Measurements from ENCODE around the gene NAXD. TPM values are rescaled to one million over a fixed set of nuclear protein-coding genes. Genes with fewer than 3 reads are reported as not detected.
"Not testable (repeated sequence)": the region's sequence is repeated elsewhere in the genome, so short reads cannot be mapped to it uniquely, and the experiment has no call there.

Gene NAXD
- 37.0 TPM for polyA plus RNA-seq
- long read RNA-seq, donor 1, result 0 reads
- long read RNA-seq, donor 2, partial matches to known transcripts, result 0 of 6 reads
- long read RNA-seq, donor 2, other reads (novel, unspliced or antisense), result 6 of 6 reads
- long read RNA-seq, donor 3, result 0 reads
- long read RNA-seq, donor 4, result 0 reads
- long read RNA-seq, donor 5, partial matches to known transcripts, result 0 of 7 reads
- long read RNA-seq, donor 5, other reads (novel, unspliced or antisense), result 6 of 7 reads
- long read RNA-seq, donor 6, partial matches to known transcripts, result 0 of 6 reads
- long read RNA-seq, donor 6, other reads (novel, unspliced or antisense), result 5 of 6 reads
- long read RNA-seq, donor 7, partial matches to known transcripts, result 0 of 1 reads
- long read RNA-seq, donor 7, other reads (novel, unspliced or antisense), result 0 of 1 reads
- long read RNA-seq, donor 8, partial matches to known transcripts, result 91 of 102 reads
- long read RNA-seq, donor 8, other reads (novel, unspliced or antisense), result 11 of 102 reads
- long read RNA-seq, donor 9, partial matches to known transcripts, result 20 of 34 reads
- long read RNA-seq, donor 9, other reads (novel, unspliced or antisense), result 13 of 34 reads
- long read RNA-seq, donor 10, partial matches to known transcripts, result 0 of 13 reads
- long read RNA-seq, donor 10, other reads (novel, unspliced or antisense), result 13 of 13 reads
- long read RNA-seq, donor 11, partial matches to known transcripts, result 0 of 2 reads
- long read RNA-seq, donor 11, other reads (novel, unspliced or antisense), result 0 of 2 reads

DNA sequence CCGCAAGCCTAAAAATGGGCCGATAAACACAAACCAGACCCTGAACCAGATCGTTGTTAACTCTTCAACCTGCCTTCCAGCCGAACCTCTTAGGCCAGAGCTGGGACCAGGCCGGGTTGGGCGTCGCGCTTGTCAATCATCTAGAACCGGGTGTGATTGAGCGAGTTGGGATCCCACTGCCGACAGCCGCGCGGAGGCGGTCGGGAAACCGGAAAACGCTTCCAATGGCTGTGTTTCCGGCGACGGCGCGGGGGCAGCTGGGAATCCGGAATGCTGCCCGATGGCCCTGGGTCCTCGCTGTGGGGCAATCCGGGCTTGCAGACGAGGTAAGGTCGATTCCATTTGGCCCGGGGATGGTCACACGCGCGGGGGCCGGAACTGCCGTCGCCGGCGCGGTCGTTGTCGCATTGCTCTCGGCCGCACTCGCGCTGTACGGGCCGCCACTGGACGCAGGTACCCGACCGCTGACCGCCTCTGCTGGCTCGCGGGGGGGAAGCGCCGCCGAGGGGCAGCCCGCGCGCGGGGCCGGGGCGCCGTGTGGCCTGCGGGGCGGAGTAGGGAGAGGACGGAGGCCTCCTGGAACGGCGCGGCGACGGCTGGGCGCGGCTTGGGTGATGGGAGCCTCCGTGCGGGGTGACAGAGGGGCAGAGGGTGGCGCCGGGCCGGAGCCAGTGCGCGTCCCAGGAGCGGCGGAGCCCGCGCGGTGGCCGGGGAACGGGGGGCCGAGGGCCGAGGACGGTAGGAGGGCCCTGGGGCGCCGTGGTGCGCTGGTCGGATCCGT is at the start of gene NAXD:
TSS of gene NAXD (plus strand) at position 224 of the 781 bp plus-strand sequence. CDS start at position 281, 57 bp downstream.
- peak; percentile 91 to 96 for DNase-seq
- no peaks in the 10 kb centered on the region for H3K36me3 ChIP-seq (ENCODE audit: control insufficient read depth, insufficient read depth, low read length)
- no peaks in the 10 kb centered on the region for H3K27me3 ChIP-seq (ENCODE audit: control insufficient read depth, insufficient read depth, low read length)
- H3K4me1 ChIP-seq (ENCODE audit: control insufficient read depth, insufficient read depth, low read length), result peaks cover 11% of the 10 kb centered on the region
- H3K9me3 ChIP-seq (ENCODE audit: control insufficient read depth, low read depth, low read length), result peaks cover 5% of the 10 kb centered on the region
- H3K27ac ChIP-seq (ENCODE audit: low read length), result peak within 1 kb of the TSS; percentile 85
- H3K4me3 ChIP-seq (ENCODE audit: low read length), result peak within 1 kb of the TSS; percentile 74
- no CpG with 5 or more reads among the region's 95 CpGs for WGBS (ENCODE audit: insufficient coverage, low lambda C conversion rate)

DNA sequence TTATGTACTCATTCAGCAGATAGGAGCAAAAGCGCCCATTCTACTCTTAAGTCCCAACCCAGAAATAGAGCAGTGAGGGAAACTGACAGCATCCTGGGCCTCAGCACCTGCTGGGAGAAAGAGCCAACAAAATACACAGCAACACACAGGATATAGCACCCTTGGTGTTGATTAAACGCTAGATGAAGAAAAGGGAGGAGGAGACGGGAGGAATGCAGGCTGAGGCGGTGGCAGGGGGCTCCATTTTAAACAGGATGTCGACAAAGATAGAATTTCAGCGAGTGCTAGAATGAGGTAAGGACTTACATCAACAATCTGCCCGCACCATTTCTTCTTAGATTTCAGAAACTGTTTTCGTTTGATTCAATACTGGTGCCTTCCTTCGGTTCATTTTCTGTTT is 49.2 kb upstream of the NAXD start:
- Histone ChIP-seq H3K27me3 (ENCODE audit: control insufficient read depth, insufficient read depth, low read length) (no peaks in the 10 kb centered on the region), H3K36me3 (ENCODE audit: control insufficient read depth, insufficient read depth, low read length) (no peaks in the 10 kb centered on the region), H3K4me1 (ENCODE audit: control insufficient read depth, insufficient read depth, low read length) (peaks cover 19% of the 10 kb centered on the region), H3K4me3 (ENCODE audit: low read length) (no peak overlapping the region), H3K27ac (ENCODE audit: low read length) (no peak overlapping the region), H3K9me3 (ENCODE audit: control insufficient read depth, low read depth, low read length) (no peaks in the 10 kb centered on the region)
- 76% methylated on average over 7 of the region's 9 CpGs for WGBS (ENCODE audit: insufficient coverage, low lambda C conversion rate)
- DNase-seq, result no peak

DNA sequence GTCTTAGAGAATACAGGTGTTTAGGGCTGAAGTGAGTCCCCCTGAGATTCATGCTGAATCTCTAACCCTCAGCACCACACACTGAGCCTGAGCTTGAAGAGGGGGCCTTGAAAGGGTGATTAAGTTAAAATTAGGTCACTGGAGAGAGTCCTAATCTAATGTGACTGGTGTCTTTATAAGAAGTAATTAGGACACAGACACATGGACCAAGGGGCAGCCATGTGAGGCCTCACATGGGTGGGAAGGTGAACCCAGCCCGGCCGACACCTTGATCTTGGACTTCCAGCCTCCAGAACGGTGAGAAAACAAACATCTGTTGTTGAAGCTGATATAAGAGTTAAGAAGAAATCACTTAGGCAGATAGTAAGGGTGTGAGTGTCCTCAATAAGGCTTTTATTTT is 46.7 kb upstream of the NAXD start:
- no peak overlapping the region for H3K4me3 ChIP-seq (ENCODE audit: low read length)
- H3K27ac ChIP-seq (ENCODE audit: low read length), result no peak overlapping the region
- no CpG with 5 or more reads among the region's 3 CpGs for WGBS (ENCODE audit: insufficient coverage, low lambda C conversion rate)
- no peak for DNase-seq
- peaks cover 19% of the 10 kb centered on the region for H3K4me1 ChIP-seq (ENCODE audit: control insufficient read depth, insufficient read depth, low read length)
- H3K27me3 ChIP-seq (ENCODE audit: control insufficient read depth, insufficient read depth, low read length), result no peaks in the 10 kb centered on the region
- no peaks in the 10 kb centered on the region for H3K9me3 ChIP-seq (ENCODE audit: control insufficient read depth, low read depth, low read length)
- H3K36me3 ChIP-seq (ENCODE audit: control insufficient read depth, insufficient read depth, low read length), result no peaks in the 10 kb centered on the region

DNA sequence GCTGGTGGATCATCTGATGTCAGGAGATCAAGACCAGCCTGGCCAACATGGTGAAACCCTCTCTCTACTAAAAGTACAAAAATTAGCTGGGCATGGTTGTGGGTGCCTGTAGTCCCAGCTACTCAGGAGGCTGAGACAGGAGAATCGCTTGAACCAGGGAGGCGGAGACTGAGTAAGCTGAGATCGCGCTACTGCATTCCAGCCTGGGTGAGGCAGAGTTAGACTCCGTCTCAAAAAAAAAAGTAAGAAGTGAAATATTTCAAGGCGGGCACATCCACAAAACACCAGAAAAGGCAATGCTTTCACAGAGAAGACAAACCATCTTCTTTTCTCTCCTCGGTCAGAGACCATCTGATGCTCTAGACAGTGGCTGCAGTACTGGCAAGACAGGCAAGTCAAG is 45.4 kb upstream of the NAXD start:
- not testable (repeated sequence) for H3K9me3 ChIP-seq (ENCODE audit: control insufficient read depth, low read depth, low read length); H3K27me3 ChIP-seq (ENCODE audit: control insufficient read depth, insufficient read depth, low read length); H3K4me3 ChIP-seq (ENCODE audit: low read length); H3K27ac ChIP-seq (ENCODE audit: low read length); DNase-seq; H3K36me3 ChIP-seq (ENCODE audit: control insufficient read depth, insufficient read depth, low read length)
- H3K4me1 ChIP-seq (ENCODE audit: control insufficient read depth, insufficient read depth, low read length), result peaks cover 19% of the 10 kb centered on the region
- 93% methylated on average over 3 of the region's 7 CpGs for WGBS (ENCODE audit: insufficient coverage, low lambda C conversion rate)

DNA sequence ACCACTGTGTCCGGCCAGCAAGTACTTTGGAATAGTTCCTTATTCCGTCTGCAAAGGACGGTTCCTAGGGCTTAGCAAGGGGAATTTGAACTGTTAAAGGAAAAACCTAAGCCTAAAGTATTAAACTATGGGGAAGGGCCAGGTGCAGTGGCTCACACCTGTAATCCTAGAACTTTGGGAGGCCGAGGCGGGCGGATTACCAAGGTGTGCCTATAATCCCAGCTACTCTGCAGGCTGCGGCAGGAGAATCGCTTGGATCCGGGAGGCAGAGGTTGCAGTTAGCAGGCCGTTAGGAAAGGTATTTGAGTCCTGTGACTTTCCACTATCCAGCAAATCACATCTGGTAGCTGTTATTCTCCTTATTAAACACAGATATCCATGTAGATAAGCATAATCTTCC is 44.5 kb upstream of the NAXD start:
- H3K27me3 ChIP-seq (ENCODE audit: control insufficient read depth, insufficient read depth, low read length), result no peaks in the 10 kb centered on the region
- no peak for DNase-seq
- H3K36me3 ChIP-seq (ENCODE audit: control insufficient read depth, insufficient read depth, low read length), result no peaks in the 10 kb centered on the region
- H3K9me3 ChIP-seq (ENCODE audit: control insufficient read depth, low read depth, low read length), result no peaks in the 10 kb centered on the region
- H3K4me3 ChIP-seq (ENCODE audit: low read length), result no peak overlapping the region
- H3K4me1 ChIP-seq (ENCODE audit: control insufficient read depth, insufficient read depth, low read length), result peaks cover 20% of the 10 kb centered on the region
- no peak overlapping the region for H3K27ac ChIP-seq (ENCODE audit: low read length)
- no CpG with 5 or more reads among the region's 10 CpGs for WGBS (ENCODE audit: insufficient coverage, low lambda C conversion rate)

DNA sequence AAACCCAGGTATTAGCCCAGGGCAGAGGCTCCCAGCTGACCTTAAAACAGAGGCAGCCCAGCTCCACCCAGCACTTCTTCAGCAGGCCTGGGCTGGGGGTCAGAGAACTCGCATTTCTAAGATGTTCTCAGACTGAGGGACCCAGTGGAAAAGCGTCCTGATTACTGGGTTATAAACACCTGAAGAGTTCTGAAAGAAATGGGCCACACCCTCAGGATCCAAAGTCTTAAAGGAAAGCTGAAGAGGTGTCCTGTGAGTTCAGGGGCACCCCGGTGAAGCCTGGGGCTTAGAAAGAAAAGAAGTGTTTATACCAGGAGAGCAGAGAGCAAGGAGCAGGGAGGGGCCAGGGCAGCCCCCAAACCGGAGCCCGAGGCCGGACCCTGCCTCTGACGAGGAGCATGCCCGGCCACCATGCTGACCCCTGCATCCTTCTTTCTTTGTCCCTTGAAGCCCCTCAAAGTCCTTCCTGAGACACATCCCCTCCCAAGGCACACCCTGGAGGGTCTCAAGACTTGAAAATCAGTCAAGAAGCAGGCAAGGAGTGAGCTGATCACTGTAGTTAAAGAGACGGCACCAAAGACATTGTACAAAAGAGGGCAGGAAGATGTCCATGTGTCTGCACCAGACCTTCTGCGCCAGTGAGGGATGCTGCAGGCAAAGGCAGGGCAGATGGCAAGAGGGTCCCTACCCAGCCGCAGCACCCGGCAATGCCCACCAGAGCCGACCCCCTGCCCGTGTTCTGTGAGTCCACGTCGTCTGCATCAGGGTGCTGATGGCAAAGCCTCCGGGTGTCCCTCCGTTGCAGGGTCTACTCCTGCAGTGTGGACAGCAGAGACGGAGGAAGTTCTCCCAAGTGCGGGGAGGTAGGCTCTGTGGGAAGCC is 43.2 kb upstream of the NAXD start:
- Histone ChIP-seq H3K9me3 (ENCODE audit: control insufficient read depth, low read depth, low read length) (no peaks in the 10 kb centered on the region), H3K27ac (ENCODE audit: low read length) (peak overlapping the region; percentile 61), H3K4me1 (ENCODE audit: control insufficient read depth, insufficient read depth, low read length) (peaks cover 22% of the 10 kb centered on the region), H3K4me3 (ENCODE audit: low read length) (no peak overlapping the region), H3K36me3 (ENCODE audit: control insufficient read depth, insufficient read depth, low read length) (no peaks in the 10 kb centered on the region), H3K27me3 (ENCODE audit: control insufficient read depth, insufficient read depth, low read length) (no peaks in the 10 kb centered on the region)
- peak; percentile 68 to 88 for DNase-seq
- WGBS (ENCODE audit: insufficient coverage, low lambda C conversion rate), result no CpG with 5 or more reads among the region's 20 CpGs

DNA sequence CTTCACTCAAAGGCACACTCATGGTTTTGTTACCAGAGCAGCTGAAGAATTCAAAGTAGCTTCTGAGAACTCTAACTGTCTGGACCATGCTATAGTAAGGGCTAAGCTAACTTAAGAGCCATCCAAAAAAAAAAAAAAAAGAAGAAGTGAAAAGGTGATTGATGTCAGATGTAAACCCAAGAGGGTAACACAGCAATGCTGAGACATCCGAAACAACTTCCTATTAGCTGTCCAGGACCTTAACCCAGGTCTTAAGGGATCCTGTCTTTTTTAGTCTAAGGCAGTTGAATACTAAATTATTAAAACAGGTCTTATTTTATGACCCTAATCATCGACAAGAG is 42.6 kb upstream of the NAXD start:
- Histone ChIP-seq H3K4me1 (ENCODE audit: control insufficient read depth, insufficient read depth, low read length) (peaks cover 22% of the 10 kb centered on the region), H3K27ac (ENCODE audit: low read length) (no peak overlapping the region), H3K36me3 (ENCODE audit: control insufficient read depth, insufficient read depth, low read length) (no peaks in the 10 kb centered on the region), H3K9me3 (ENCODE audit: control insufficient read depth, low read depth, low read length) (no peaks in the 10 kb centered on the region), H3K27me3 (ENCODE audit: control insufficient read depth, insufficient read depth, low read length) (no peaks in the 10 kb centered on the region), H3K4me3 (ENCODE audit: low read length) (no peak overlapping the region)
- WGBS (ENCODE audit: insufficient coverage, low lambda C conversion rate), result no CpG with 5 or more reads among the region's 2 CpGs
- DNase-seq, result no peak

DNA sequence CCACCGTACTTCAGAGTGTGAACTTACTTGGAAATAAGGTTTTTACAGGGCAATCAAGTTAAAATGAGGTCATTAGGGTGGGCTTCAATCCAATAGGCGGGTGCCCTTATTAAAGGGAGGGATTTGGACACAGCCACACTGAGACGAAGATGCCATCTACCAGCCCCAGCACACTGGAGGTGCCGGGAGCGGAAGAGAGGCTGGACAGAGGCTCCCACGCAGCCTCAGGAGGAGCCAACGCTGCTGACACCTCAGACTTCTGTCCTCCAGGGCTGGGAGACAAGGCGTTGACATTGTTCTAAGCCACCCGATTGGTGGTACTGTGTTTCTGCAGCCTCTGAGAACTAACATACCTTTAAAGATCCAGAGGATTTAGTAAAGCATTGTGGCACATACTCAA is 41.2 kb upstream of the NAXD start:
- no peak for DNase-seq
- no CpG with 5 or more reads among the region's 9 CpGs for whole genome bisulfite sequencing (ENCODE audit: insufficient coverage, low lambda C conversion rate)
- Histone ChIP-seq H3K4me1 (ENCODE audit: control insufficient read depth, insufficient read depth, low read length) (peaks cover 22% of the 10 kb centered on the region), H3K36me3 (ENCODE audit: control insufficient read depth, insufficient read depth, low read length) (no peaks in the 10 kb centered on the region), H3K27ac (ENCODE audit: low read length) (no peak overlapping the region), H3K9me3 (ENCODE audit: control insufficient read depth, low read depth, low read length) (no peaks in the 10 kb centered on the region), H3K27me3 (ENCODE audit: control insufficient read depth, insufficient read depth, low read length) (no peaks in the 10 kb centered on the region), H3K4me3 (ENCODE audit: low read length) (no peak overlapping the region)

DNA sequence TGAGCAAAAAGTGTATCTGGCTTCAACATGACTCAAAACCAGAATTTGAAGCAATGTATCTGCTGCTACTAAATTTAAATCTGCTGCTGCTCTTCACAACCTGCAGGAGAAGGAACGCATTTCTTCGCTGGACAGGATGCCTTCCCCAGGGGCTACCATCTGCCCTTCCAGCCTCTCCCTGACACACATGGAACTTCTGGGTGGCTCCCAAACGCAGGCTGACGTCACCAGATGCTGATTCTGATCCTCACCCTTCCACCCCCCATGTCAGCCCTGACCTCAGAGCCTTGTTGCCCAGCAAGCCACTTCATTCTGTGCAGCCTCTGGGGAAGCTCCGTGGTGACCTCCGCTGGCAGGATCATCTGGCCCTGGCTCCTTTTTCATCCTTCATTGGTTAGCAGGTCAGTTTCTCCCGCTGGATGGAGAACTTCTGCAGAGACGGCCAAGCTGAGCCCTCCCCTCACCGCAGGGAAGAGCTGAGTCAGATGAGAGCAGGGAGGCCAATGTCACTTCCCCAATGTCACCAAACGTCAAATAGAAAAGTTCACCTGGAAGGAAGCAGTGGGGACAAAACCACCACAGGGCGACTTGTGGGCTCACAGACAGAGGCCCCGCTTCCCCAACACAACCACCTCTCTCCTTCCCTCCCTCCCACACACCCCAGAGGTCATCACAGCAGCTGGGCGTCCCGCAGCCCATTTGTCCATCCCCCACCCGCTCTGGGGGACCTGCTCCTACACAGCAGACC is 39.8 kb upstream of the NAXD start:
- no CpG with 5 or more reads among the region's 15 CpGs for WGBS (ENCODE audit: insufficient coverage, low lambda C conversion rate)
- H3K4me3 ChIP-seq (ENCODE audit: low read length), result no peak overlapping the region
- DNase-seq, result no peak
- H3K27ac ChIP-seq (ENCODE audit: low read length), result no peak overlapping the region
- no peaks in the 10 kb centered on the region for H3K9me3 ChIP-seq (ENCODE audit: control insufficient read depth, low read depth, low read length)
- no peaks in the 10 kb centered on the region for H3K36me3 ChIP-seq (ENCODE audit: control insufficient read depth, insufficient read depth, low read length)
- H3K27me3 ChIP-seq (ENCODE audit: control insufficient read depth, insufficient read depth, low read length), result no peaks in the 10 kb centered on the region
- H3K4me1 ChIP-seq (ENCODE audit: control insufficient read depth, insufficient read depth, low read length), result peaks cover 22% of the 10 kb centered on the region
